ENCODE measurements around the gene PATL1. TPM values are rescaled to one million over a fixed set of nuclear protein-coding genes. Genes with fewer than 3 reads are reported as not detected.

PATL1 gene
- total RNA-seq, 1 experiment from 2014 or later = 27.6 TPM

DNA sequence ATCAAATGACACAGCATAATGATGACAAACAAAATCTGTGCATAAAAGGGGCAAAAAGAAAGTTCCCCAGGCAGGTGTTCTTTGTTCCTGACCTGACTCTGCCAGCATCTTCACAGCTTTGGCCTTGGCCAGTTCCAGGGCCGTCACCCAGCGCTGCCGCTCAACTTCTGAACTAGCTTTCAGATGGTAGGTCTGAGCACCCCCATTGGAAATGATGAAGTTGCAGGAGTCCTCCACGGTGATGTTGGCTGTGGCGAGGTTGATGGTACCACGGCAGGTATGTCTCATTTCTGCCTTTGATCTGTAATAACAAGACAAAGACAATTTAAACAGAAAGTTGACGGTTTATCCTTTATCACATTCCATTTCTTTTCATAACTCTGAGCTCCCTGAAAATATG lies 58.5 kb downstream of the PATL1 start:
- Mint-ChIP-seq H3K27ac (no peak overlapping the region), H3K4me1 (peaks cover 26% of the 10 kb centered on the region), H3K4me3 (no peak overlapping the region), H3K36me3 (peaks cover 47% of the 10 kb centered on the region), H3K27me3 (ENCODE audit: low read depth) (no peaks in the 10 kb centered on the region), H3K9me3 (no peaks in the 10 kb centered on the region)
- ChIA-PET POLR2A (interaction anchor here (0.7 kb wide), 1 partner anchor 17 kb away, joined by 5 read pairs; no protein-coding TSS in a partner anchor), CTCF (no interaction called here)
- no peak for DNase-seq (ENCODE audit: low spot score)
- no peak for TF ChIP-seq TCF7 (CRISPR knock-in tag; IDR thresholded peaks at IDR 0.05; ENCODE audit: low read depth)
- TF ChIP-seq SMAD4 (CRISPR knock-in tag; IDR thresholded peaks at IDR 0.05) = no peak
- TF ChIP-seq PRRX2 (CRISPR knock-in tag; IDR thresholded peaks at IDR 0.05) = no peak
- TF ChIP-seq, protein P1, sequence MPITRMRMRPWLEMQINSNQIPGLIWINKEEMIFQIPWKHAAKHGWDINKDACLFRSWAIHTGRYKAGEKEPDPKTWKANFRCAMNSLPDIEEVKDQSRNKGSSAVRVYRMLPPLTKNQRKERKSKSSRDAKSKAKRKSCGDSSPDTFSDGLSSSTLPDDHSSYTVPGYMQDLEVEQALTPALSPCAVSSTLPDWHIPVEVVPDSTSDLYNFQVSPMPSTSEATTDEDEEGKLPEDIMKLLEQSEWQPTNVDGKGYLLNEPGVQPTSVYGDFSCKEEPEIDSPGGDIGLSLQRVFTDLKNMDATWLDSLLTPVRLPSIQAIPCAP (CRISPR knock-in tag; IDR thresholded peaks at IDR 0.05) = no peak
- ATAC-seq = no peak

DNA sequence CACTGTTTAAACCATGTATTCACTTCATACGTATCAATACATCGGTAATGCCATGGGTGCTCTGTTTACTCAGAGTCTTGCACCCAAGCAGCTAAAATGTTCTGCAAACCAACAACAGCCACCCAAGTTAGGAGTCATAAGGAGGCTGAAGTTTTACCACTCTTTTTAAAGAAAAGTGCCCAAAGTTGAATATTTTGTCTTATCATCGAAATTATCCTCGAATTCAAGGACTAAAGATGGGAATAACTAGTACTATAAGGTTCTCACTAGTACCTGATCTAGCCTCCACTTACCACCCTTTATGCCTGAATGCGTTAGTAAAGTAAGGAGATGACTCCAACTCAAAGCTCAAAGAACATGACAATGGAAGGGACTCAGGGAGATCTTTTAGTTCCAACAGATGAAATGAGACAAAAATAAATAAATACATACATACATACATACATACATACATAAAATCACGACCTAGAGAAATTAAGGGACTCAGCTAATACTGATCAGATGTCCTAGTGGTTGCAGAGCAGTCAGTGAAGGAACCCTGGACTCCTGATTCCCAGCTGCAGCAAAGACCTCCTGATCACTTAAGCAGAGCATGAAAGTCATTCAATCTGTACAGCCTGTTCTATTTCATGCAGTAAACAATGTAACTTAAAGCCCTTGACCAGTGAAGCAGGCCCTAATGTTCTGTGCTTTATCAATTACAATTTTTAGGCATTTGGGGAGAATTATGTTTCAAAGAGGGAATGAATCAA lies 61.0 kb downstream of the PATL1 start:
- no peak for ATAC-seq
- TF ChIP-seq, protein P2, sequence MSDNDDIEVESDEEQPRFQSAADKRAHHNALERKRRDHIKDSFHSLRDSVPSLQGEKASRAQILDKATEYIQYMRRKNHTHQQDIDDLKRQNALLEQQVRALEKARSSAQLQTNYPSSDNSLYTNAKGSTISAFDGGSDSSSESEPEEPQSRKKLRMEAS (CRISPR knock-in tag; IDR thresholded peaks at IDR 0.05) = no peak
- TF ChIP-seq CREM (CRISPR knock-in tag; IDR thresholded peaks at IDR 0.05) (no peak), PRRX2 (CRISPR knock-in tag; IDR thresholded peaks at IDR 0.05) (no peak), JUN (CRISPR knock-in tag; IDR thresholded peaks at IDR 0.05) (no peak), FOXJ3 (CRISPR knock-in tag; IDR thresholded peaks at IDR 0.05; ENCODE audit: borderline replicate concordance) (no peak), ZNF396 (CRISPR knock-in tag; IDR thresholded peaks at IDR 0.05; ENCODE audit: borderline replicate concordance) (no peak)
- no peaks in the 10 kb centered on the region for H3K27me3 Mint-ChIP-seq (ENCODE audit: low read depth)
- H3K27ac Mint-ChIP-seq = no peak overlapping the region
- no peaks in the 10 kb centered on the region for H3K9me3 Mint-ChIP-seq
- H3K4me1 Mint-ChIP-seq = peaks cover 7% of the 10 kb centered on the region
- POLR2A ChIA-PET = no interaction called here
- DNase-seq (ENCODE audit: low spot score) = no peak
- CTCF ChIA-PET = no interaction called here
- peaks cover 55% of the 10 kb centered on the region for H3K36me3 Mint-ChIP-seq
- no peak overlapping the region for H3K4me3 Mint-ChIP-seq

DNA sequence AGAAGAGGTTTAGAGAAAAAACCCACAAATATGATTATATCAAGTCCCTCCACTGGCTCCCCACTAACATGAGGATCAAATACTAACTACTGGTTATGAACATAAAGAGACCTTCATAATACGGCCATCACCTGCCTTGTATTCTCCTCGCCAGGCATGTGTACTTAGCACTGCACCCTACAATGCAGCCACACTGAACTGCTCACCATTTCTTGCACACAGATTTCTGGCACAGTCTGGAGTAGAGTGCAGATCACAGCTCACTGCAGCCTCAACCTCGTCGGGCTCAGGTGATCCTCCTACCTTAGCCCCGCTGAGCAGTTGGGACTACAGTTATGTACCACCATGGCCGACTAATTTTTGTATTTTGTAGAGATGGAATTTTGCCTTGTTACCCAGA lies 66.4 kb downstream of the PATL1 start:
- TF ChIP-seq, protein P3, sequence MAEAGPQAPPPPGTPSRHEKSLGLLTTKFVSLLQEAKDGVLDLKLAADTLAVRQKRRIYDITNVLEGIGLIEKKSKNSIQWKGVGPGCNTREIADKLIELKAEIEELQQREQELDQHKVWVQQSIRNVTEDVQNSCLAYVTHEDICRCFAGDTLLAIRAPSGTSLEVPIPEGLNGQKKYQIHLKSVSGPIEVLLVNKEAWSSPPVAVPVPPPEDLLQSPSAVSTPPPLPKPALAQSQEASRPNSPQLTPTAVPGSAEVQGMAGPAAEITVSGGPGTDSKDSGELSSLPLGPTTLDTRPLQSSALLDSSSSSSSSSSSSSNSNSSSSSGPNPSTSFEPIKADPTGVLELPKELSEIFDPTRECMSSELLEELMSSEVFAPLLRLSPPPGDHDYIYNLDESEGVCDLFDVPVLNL (CRISPR knock-in tag; IDR thresholded peaks at IDR 0.05; ENCODE audit: borderline replicate concordance, low read depth) = no peak
- TF ChIP-seq, protein P4, sequence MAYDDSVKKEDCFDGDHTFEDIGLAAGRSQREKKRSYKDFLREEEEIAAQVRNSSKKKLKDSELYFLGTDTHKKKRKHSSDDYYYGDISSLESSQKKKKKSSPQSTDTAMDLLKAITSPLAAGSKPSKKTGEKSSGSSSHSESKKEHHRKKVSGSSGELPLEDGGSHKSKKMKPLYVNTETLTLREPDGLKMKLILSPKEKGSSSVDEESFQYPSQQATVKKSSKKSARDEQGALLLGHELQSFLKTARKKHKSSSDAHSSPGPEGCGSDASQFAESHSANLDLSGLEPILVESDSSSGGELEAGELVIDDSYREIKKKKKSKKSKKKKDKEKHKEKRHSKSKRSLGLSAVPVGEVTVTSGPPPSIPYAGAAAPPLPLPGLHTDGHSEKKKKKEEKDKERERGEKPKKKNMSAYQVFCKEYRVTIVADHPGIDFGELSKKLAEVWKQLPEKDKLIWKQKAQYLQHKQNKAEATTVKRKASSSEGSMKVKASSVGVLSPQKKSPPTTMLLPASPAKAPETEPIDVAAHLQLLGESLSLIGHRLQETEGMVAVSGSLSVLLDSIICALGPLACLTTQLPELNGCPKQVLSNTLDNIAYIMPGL (CRISPR knock-in tag; IDR thresholded peaks at IDR 0.05) = no peak
- TF ChIP-seq, protein P5, sequence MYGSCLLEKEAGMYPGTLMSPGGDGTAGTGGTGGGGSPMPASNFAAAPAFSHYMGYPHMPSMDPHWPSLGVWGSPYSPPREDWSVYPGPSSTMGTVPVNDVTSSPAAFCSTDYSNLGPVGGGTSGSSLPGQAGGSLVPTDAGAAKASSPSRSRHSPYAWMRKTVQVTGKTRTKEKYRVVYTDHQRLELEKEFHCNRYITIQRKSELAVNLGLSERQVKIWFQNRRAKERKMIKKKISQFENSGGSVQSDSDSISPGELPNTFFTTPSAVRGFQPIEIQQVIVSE (CRISPR knock-in tag; IDR thresholded peaks at IDR 0.05; ENCODE audit: borderline replicate concordance) = no peak
- TF ChIP-seq GABPB1 (CRISPR knock-in tag; IDR thresholded peaks at IDR 0.05) (no peak), RELA (CRISPR knock-in tag; IDR thresholded peaks at IDR 0.05; ENCODE audit: borderline replicate concordance) (no peak), HMGA2 (CRISPR knock-in tag; IDR thresholded peaks at IDR 0.05) (no peak), TCF7 (CRISPR knock-in tag; IDR thresholded peaks at IDR 0.05; ENCODE audit: low read depth) (no peak)
- TF ChIP-seq, protein P6, sequence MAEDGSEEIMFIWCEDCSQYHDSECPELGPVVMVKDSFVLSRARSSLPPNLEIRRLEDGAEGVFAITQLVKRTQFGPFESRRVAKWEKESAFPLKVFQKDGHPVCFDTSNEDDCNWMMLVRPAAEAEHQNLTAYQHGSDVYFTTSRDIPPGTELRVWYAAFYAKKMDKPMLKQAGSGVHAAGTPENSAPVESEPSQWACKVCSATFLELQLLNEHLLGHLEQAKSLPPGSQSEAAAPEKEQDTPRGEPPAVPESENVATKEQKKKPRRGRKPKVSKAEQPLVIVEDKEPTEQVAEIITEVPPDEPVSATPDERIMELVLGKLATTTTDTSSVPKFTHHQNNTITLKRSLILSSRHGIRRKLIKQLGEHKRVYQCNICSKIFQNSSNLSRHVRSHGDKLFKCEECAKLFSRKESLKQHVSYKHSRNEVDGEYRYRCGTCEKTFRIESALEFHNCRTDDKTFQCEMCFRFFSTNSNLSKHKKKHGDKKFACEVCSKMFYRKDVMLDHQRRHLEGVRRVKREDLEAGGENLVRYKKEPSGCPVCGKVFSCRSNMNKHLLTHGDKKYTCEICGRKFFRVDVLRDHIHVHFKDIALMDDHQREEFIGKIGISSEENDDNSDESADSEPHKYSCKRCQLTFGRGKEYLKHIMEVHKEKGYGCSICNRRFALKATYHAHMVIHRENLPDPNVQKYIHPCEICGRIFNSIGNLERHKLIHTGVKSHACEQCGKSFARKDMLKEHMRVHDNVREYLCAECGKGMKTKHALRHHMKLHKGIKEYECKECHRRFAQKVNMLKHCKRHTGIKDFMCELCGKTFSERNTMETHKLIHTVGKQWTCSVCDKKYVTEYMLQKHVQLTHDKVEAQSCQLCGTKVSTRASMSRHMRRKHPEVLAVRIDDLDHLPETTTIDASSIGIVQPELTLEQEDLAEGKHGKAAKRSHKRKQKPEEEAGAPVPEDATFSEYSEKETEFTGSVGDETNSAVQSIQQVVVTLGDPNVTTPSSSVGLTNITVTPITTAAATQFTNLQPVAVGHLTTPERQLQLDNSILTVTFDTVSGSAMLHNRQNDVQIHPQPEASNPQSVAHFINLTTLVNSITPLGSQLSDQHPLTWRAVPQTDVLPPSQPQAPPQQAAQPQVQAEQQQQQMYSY (CRISPR knock-in tag; IDR thresholded peaks at IDR 0.05) = no peak
- TF ChIP-seq, protein P7, sequence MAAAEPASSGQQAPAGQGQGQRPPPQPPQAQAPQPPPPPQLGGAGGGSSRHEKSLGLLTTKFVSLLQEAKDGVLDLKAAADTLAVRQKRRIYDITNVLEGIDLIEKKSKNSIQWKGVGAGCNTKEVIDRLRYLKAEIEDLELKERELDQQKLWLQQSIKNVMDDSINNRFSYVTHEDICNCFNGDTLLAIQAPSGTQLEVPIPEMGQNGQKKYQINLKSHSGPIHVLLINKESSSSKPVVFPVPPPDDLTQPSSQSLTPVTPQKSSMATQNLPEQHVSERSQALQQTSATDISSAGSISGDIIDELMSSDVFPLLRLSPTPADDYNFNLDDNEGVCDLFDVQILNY (CRISPR knock-in tag; IDR thresholded peaks at IDR 0.05) = no peak
- TF ChIP-seq, protein P8, sequence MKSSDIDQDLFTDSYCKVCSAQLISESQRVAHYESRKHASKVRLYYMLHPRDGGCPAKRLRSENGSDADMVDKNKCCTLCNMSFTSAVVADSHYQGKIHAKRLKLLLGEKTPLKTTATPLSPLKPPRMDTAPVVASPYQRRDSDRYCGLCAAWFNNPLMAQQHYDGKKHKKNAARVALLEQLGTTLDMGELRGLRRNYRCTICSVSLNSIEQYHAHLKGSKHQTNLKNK (CRISPR knock-in tag; IDR thresholded peaks at IDR 0.05) = no peak
- TF ChIP-seq, protein P2 (CRISPR knock-in tag; IDR thresholded peaks at IDR 0.05) = no peak
- H3K4me3 Mint-ChIP-seq = no peak overlapping the region
- ChIA-PET CTCF (no interaction called here), POLR2A (no interaction called here)
- H3K27ac Mint-ChIP-seq = no peak overlapping the region
- ATAC-seq (no peak), DNase-seq (ENCODE audit: low spot score) (no peak)
- peaks cover 72% of the 10 kb centered on the region for H3K36me3 Mint-ChIP-seq
- H3K27me3 Mint-ChIP-seq (ENCODE audit: low read depth) = no peaks in the 10 kb centered on the region
- H3K4me1 Mint-ChIP-seq = no peaks in the 10 kb centered on the region
- no peaks in the 10 kb centered on the region for H3K9me3 Mint-ChIP-seq
